RCC 7860 (cell line): ENCODE measurements around the gene DTHD1.

Experiments
- DNase-seq: peaks from one replicate; pipeline ENCODE4 v3.0.0-alpha.2; 2015; ENCODE audit warnings: low spot score
- FAIRE-seq: peaks from 2 replicates; lab custom pipeline; 2012; peaks lifted over from hg19 to GRCh38; lab: Jason Lieb, UNC

Gene DTHD1

GRCh38 chr4:36338973-36339372, 57.6 kb downstream of the DTHD1 start:
- no peak for FAIRE-seq
- no peak for DNase-seq

GRCh38 chr4:36341936-36342335, 60.5 kb downstream of the DTHD1 start:
- DNase-seq (no peak), FAIRE-seq (no peak)

GRCh38 chr4:36343501-36344175, 62.2 kb downstream of the DTHD1 start:
- no peak for DNase-seq

GRCh38 chr4:36348403-36348938, 67.1 kb downstream of the DTHD1 start:
- DNase-seq (no peak), FAIRE-seq (no peak)

More at GRCh38 chr4:36343501-36344175, 62.2 kb downstream of the DTHD1 start:
- FAIRE-seq = no peak

- no peak for FAIRE-seq
These were observed 68.6 kb downstream of the DTHD1 start for GRCh38 chr4:36349938-36350549.

GRCh38 chr4:36351082-36351666, 69.8 kb downstream of the DTHD1 start:
- peak; percentile 32 for DNase-seq
- peak; percentile 64 for FAIRE-seq

More at GRCh38 chr4:36349938-36350549, 68.6 kb downstream of the DTHD1 start:
- DNase-seq = no peak

GRCh38 chr4:36353998-36354397, 72.6 kb downstream of the DTHD1 start:
- DNase-seq = no peak
- no peak for FAIRE-seq

GRCh38 chr4:36358173-36358572, 76.8 kb downstream of the DTHD1 start:
- FAIRE-seq (no peak), DNase-seq (no peak)

GRCh38 chr4:36360755-36361154, 79.3 kb downstream of the DTHD1 start:
- FAIRE-seq (no peak), DNase-seq (no peak)

GRCh38 chr4:36363024-36363423, 81.6 kb downstream of the DTHD1 start:
- DNase-seq (peak; percentile 15), FAIRE-seq (no peak)

- FAIRE-seq (no peak), DNase-seq (no peak)
These were observed 93.6 kb downstream of the DTHD1 start for GRCh38 chr4:36374836-36375511.

GRCh38 chr4:36385951-36386571, 104.6 kb downstream of the DTHD1 start:
- FAIRE-seq (no peak), DNase-seq (no peak)

- no peak for FAIRE-seq
- DNase-seq = no peak
These were observed 105.3 kb downstream of the DTHD1 start for GRCh38 chr4:36386691-36387090.

- DNase-seq = no peak
- no peak for FAIRE-seq
These were observed 107.3 kb downstream of the DTHD1 start for GRCh38 chr4:36388710-36389109.

- no peak for FAIRE-seq
- DNase-seq = no peak
These were observed 110.0 kb downstream of the DTHD1 start for GRCh38 chr4:36391411-36391810.

- no peak for DNase-seq
- FAIRE-seq = no peak
These were observed 110.6 kb downstream of the DTHD1 start for GRCh38 chr4:36392024-36392423.

GRCh38 chr4:36392916-36393315, 111.5 kb downstream of the DTHD1 start:
- no peak for FAIRE-seq
- DNase-seq = no peak
